Stimulated activated CD8-positive, alpha-beta memory T cell treated with anti-CD3 and anti-CD28 coated beads, Interleukin-15, amount 100 ng/mL, for 48 hours (primary cell): ENCODE measurements around the gene LAMA3.
A peak's percentile ranks its signal among the peaks of the same experiment; 100 is the strongest.

Experiments used
- DNase-seq, 2 donors: peaks; one replicate each; pipeline ENCODE4 v3.0.0-alpha.2; 2020; ENCODE audit warnings: low read depth in 2 of 2

Gene LAMA3

DNA sequence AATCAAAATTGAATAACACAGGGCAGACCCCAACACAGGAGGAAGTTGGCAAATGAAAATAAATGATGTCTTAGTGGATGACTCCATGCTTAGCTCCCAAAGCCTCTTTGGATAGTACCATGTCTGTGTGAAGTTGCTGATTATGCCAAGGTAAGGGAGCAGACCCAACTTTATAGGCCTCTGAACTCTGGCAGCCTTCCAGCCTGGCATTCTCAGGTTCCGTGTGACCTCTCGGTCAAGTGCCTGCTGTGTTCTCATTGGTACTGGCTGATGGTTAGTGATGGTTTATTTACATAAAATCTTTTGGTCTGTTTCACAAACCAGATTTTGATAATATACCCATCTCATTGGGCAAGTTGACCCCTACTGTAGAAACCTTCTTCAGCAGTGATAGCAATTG is 213.1 kb downstream of the LAMA3 start:
- DNase-seq, result no peak

DNA sequence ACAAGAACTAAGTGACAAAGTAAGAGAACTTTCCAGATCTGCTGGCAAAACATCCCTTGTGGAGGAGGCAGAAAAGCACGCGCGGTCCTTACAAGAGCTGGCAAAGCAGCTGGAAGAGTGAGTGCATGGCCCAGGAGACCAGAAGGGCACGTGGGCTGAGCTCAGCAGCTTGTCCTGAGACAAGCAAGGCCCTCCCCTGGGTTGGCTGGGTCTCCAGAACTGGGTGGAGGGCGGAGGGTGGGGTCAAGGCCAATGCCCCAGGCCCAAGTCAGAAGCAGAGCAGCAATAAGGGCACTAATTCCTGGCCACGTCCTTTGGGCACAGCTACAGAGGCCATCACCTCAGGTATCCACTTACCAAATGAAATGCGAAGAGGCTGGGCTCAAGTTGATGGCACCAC is 214.7 kb downstream of the LAMA3 start:
- DNase-seq, result no peak

- DNase-seq, result no peak
Measured at GRCh38 chr18:23906658-23907057, 217.4 kb downstream of the LAMA3 start.

- no peak for DNase-seq
Measured at GRCh38 chr18:23908827-23909226, 219.6 kb downstream of the LAMA3 start.

- DNase-seq, result no peak
Measured at GRCh38 chr18:23910032-23910431, 220.8 kb downstream of the LAMA3 start.

- DNase-seq, result no peak
Measured at GRCh38 chr18:23912356-23912755, 223.1 kb downstream of the LAMA3 start.

GRCh38 chr18:23916338-23916737 is 227.1 kb downstream of the LAMA3 start:
- no peak for DNase-seq

GRCh38 chr18:23918395-23919032 is 229.3 kb downstream of the LAMA3 start:
- DNase-seq, result peak; percentile 51 to 59

- no peak for DNase-seq
Measured at GRCh38 chr18:23920054-23920453, 230.8 kb downstream of the LAMA3 start.

DNA sequence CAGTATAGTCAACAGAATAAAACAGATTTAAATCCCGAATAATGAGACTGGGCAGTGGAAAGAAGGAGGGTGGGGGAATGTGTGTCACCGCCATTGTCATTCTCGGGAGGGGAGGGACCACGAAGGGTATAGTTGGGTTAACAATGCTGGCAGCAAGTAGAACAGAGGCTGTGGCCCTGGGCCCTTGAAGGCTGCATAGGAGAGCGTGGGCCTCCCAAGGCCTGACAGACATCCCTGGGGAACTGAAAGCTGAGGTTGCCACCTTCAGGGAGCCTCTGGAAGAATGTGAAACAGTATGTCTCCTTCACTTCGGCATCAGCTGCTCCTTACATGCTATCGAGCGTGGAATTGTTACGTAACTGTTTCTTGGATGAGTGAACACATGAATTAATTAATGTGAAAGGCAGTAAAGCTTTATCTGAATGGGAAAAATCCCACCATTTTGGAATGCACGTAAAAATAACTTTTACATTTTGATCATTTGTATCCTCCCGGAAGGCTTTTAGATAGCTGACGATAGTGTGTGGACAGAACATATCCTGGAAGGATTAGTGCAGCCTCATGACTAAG is 232.5 kb downstream of the LAMA3 start:
- no peak for DNase-seq

- no peak for DNase-seq
Measured at GRCh38 chr18:23922939-23923338, 233.7 kb downstream of the LAMA3 start.

GRCh38 chr18:23924813-23925212 is 235.6 kb downstream of the LAMA3 start:
- no peak for DNase-seq

DNA sequence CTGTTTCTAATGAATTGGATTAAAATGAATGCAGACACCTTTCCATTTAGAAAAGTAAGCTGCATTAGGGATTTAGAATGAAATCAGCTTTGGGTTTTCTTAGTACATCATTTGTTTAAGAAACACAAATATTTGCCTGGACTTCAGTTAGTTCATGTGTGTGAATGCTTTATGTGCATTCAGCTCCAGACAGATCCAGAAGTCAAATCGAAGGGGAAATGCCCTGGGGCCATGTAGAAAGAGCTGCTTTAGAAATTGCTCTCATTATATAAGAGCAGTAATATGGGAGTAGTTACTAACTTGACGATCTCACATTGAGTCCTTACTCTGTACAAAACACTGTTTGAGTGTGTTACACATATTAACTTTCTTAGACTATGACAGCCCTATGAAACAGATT is 237.3 kb downstream of the LAMA3 start:
- no peak for DNase-seq

DNA sequence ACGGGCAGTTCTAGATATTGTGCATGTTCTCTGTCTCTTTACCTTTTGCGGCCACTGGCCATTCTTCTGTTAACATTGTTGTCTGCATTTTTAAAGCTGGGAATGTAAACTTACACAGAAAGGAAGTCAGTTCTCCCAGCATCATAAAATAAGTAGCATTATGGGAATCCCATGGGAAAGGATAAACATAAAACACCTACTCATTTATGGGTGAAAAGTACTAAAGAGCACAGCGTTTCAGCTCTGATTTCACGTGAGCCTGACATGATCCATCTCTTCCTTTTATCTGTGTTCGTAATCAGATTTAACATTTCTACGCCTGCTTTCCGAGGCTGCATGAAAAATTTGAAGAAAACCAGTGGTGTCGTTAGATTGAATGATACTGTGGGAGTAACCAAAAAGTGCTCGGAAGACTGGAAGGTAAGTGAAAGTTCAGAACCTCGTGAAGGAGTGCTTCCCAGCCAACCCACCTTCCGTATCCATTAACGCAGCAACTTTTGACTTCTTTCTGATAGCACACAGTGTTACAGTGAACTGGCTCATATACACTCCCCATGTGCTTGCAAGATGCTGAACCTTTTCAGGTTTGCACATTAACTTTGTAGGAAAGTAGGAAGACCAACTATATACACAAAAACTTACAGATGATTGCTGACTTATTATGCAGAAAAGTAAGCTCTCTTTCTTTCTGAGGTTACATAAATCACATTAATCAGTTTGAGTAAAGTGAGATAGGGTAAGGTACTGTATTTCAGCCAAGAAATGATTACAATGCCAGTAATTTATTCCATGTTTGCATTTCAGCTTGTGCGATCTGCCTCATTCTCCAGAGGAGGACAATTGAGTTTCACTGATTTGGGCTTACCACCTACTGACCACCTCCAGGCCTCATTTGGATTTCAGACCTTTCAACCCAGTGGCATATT is 238.8 kb downstream of the LAMA3 start:
- no peak for DNase-seq

GRCh38 chr18:23929362-23929930 is 240.2 kb downstream of the LAMA3 start:
- peak in 1 of 2 donors; percentile 4 for DNase-seq

- DNase-seq, result no peak
Measured at GRCh38 chr18:23930002-23930401, 240.7 kb downstream of the LAMA3 start.

GRCh38 chr18:23932385-23933067 is 243.3 kb downstream of the LAMA3 start:
- DNase-seq, result no peak

DNA sequence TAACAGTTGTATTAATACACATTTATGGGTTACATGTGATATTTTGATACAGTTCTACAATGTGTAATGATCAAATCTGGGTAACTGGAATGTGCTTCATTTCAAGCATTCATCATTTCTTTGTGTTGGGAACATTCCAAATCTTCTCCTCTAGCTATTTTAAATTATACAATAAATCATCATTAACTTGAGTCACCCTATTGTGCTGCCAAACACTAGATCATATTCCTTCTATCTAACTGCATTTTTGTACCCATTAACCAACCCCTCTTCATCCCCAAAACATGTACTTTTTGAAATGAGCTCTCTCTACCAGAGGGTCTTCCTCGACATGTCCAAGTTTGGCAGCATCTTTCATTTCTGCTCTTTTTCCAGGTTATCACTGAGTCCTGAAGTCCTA is 244.2 kb downstream of the LAMA3 start:
- DNase-seq, result no peak

DNA sequence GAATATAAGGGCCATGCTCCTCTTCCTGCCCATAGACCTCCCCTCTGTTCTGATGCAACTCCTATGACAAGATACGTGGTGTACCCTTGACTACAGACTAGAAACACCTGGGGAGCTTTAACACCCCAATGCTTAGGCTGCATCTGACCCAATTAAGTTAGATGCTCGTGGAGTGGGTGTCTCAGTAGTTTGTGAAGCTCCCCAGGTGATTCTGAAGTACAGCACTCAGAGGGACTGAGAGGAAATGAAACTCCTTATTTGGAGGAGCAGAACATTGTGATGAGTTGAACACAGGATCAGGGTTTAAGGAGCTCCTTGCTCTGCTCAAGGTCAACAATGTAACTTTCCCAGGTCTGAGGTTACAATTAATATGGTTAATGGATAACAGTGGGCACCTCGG is 245.0 kb downstream of the LAMA3 start:
- no peak for DNase-seq

DNA sequence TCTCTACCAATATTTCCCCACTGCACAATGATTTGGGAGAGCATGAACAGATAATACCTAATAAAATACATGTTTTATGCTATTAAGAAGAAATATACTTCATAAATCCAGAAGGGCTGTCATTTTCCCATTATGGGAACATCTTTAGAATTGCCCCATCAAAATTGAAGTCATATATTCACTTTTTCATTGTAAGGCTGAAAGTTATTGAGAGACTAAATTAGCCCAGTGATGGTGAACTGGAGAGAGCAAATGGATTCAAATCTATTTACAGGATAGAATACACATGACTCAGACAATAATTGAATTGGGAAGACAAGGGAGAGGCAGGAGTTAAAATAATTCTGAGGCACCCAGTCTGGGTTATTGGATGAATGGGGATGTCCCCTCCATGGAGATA is 245.6 kb downstream of the LAMA3 start:
- no peak for DNase-seq

DNA sequence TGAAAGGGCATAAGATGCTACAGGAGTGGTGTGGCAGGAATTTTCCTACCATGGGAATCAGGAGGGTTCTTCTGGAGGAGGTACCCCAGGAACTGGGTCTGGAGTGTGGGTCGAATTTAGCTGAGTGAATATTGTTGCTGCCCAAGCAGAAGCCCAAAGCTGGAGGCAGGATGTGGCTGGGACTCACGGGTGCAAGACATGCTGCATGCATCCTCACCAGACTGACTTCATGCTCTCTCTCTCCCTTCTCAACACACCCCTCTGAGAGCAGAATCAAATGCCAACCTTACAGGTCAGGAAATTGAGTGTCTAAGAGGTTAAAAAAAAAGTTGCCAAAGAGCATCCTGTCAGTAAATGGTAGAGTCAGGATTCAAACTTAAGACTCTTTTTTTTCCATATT is 246.6 kb downstream of the LAMA3 start:
- no peak for DNase-seq

- no peak for DNase-seq
Measured at GRCh38 chr18:23936381-23936958, 247.2 kb downstream of the LAMA3 start.
